Measurements from ENCODE around the gene RHNO1.
"Not testable (repeated sequence)": the region's sequence is repeated elsewhere in the genome, so short reads cannot be mapped to it uniquely, and the experiment has no call there.

Gene RHNO1

GRCh38 chr12:2860170-2860569 lies 16.9 kb upstream of the RHNO1 start:
- no peak for DNase-seq

GRCh38 chr12:2862876-2863275 lies 14.1 kb upstream of the RHNO1 start:
- DNase-seq, result no peak

- not testable (repeated sequence) for DNase-seq
Measured at GRCh38 chr12:2863402-2863801, 13.6 kb upstream of the RHNO1 start.

GRCh38 chr12:2864198-2864597 lies 12.8 kb upstream of the RHNO1 start:
- DNase-seq, result no peak

GRCh38 chr12:2868986-2869632 lies 7.9 kb upstream of the RHNO1 start:
- DNase-seq, result not testable (repeated sequence)

- no peak for DNase-seq
Measured at GRCh38 chr12:2876431-2877046, 484 bp upstream of the RHNO1 start.

GRCh38 chr12:2877953-2878732 lies 1.1 kb downstream of the RHNO1 start:
- peak; percentile 59 for DNase-seq

- no peak for DNase-seq
Measured at GRCh38 chr12:2879853-2880252, 2.8 kb downstream of the RHNO1 start.

GRCh38 chr12:2884810-2885209 lies 7.8 kb downstream of the RHNO1 start:
- DNase-seq, result no peak

GRCh38 chr12:2886768-2887450 lies 9.9 kb downstream of the RHNO1 start:
- no peak for DNase-seq

- no peak for DNase-seq
Measured at GRCh38 chr12:2890001-2890387, 13.0 kb downstream of the RHNO1 start.

- peak; percentile 96 for DNase-seq
Measured at GRCh38 chr12:2890388-2891239, 13.6 kb downstream of the RHNO1 start, which contains the start of gene TULP3. TULP3 (plus strand) TSS chr12:2890891; CDS start chr12:2890948, 57 bp downstream.

GRCh38 chr12:2891240-2892053 lies 14.4 kb downstream of the RHNO1 start:
- DNase-seq, result no peak

GRCh38 chr12:2892246-2892645 lies 15.2 kb downstream of the RHNO1 start:
- DNase-seq, result no peak

- no peak for DNase-seq
Measured at GRCh38 chr12:2893007-2893406, 16.0 kb downstream of the RHNO1 start.

GRCh38 chr12:2895051-2895451 lies 18.0 kb downstream of the RHNO1 start:
- no peak for DNase-seq

GRCh38 chr12:2895511-2895910 lies 18.5 kb downstream of the RHNO1 start:
- DNase-seq, result no peak

- DNase-seq, result no peak
Measured at GRCh38 chr12:2897418-2897817, 20.4 kb downstream of the RHNO1 start.

- no peak for DNase-seq
Measured at GRCh38 chr12:2900642-2901041, 23.6 kb downstream of the RHNO1 start.

GRCh38 chr12:2902272-2902880 lies 25.4 kb downstream of the RHNO1 start:
- DNase-seq, result no peak

- no peak for DNase-seq
Measured at GRCh38 chr12:2904260-2904659, 27.2 kb downstream of the RHNO1 start.
